HEK293T (cell line): ENCODE data around the gene PTPRG.

Experiments used
- ARNT ChIP-seq: fragments of 450-650 bp; IDR thresholded peaks from 2 replicates; pipeline ENCODE4 v1.6.1; 2017; ENCODE audit warnings: mild to moderate bottlenecking
- BHLHE40 ChIP-seq: fragments of 450-650 bp; IDR thresholded peaks from 2 replicates; pipeline ENCODE4 v1.6.1; 2016; ENCODE audit warnings: mild to moderate bottlenecking, moderate library complexity, borderline replicate concordance
- FOXA1 ChIP-seq: fragments of 450-650 bp; IDR thresholded peaks from 2 replicates; pipeline ENCODE4 v1.6.1; 2016; ENCODE audit warnings: mild to moderate bottlenecking
- FOXK2 ChIP-seq: fragments of 450-650 bp; IDR thresholded peaks from 2 replicates; pipeline ENCODE4 v1.6.1; 2016; ENCODE audit warnings: mild to moderate bottlenecking
- FOXM1 ChIP-seq: fragments of 450-650 bp; IDR thresholded peaks from 2 replicates; pipeline ENCODE4 v1.6.1; 2017; ENCODE audit warnings: mild to moderate bottlenecking, borderline replicate concordance
- HDGF ChIP-seq: fragments of 450-650 bp; IDR thresholded peaks from 2 replicates; pipeline ENCODE4 v1.6.1; 2017; ENCODE audit warnings: antibody characterized with exemption, borderline replicate concordance
- NFRKB ChIP-seq: fragments of 450-650 bp; IDR thresholded peaks from 2 replicates; pipeline ENCODE4 v1.6.1; 2016; ENCODE audit warnings: mild to moderate bottlenecking, moderate library complexity
- PKNOX1 ChIP-seq: fragments of 450-650 bp; IDR thresholded peaks from 2 replicates; pipeline ENCODE4 v1.6.1; 2016
- SP1 ChIP-seq: fragments of 450-650 bp; IDR thresholded peaks from 2 replicates; pipeline ENCODE4 v1.6.1; 2017
- SUZ12 ChIP-seq: fragments of 450-650 bp; IDR thresholded peaks from 2 replicates; pipeline ENCODE4 v1.6.1; 2016; ENCODE audit warnings: mild to moderate bottlenecking
- TARDBP ChIP-seq: fragments of 450-650 bp; IDR thresholded peaks from 2 replicates; pipeline ENCODE4 v1.6.1; 2016
- ZNF384 ChIP-seq: fragments of 450-650 bp; IDR thresholded peaks from 2 replicates; pipeline ENCODE4 v1.6.1; 2016

- no peak for TF ChIP-seq BHLHE40
- no peak for TF ChIP-seq SUZ12
- TF ChIP-seq ZNF384 = no peak
- no peak for TF ChIP-seq TARDBP
- TF ChIP-seq NFRKB = no peak
- TF ChIP-seq FOXA1 = no peak
- no peak for TF ChIP-seq SP1
- TF ChIP-seq HDGF = no peak
- TF ChIP-seq FOXK2 = no peak
- no peak for TF ChIP-seq FOXM1
- TF ChIP-seq ARNT = no peak
- TF ChIP-seq PKNOX1 = no peak
These were observed 460.9 kb downstream of the PTPRG start for GRCh38 chr3:62022312-62022711.
